HG02870 (cell line): ENCODE results near the gene PUS10.
A peak's percentile ranks its signal among the peaks of the same experiment; 100 is the strongest.
"Not testable (repeated sequence)": the region's sequence is repeated elsewhere in the genome, so short reads cannot be mapped to it uniquely, and the experiment has no call there.

ENCODE experiments used
- ATAC-seq: cut with Tn5 transposase; IDR thresholded peaks from one replicate; pipeline ENCODE4 v1.9.1; 2021; ENCODE audit warnings: mild to moderate bottlenecking, moderate library complexity; ENCODE audit not compliant: unreplicated experiment

Gene PUS10

GRCh38 chr2:61017556-61018317, at the start of gene PUS10, which contains the start of gene PEX13:
TSS of gene PUS10 (minus strand) at chr2:61018255. CDS start at chr2:61011890, 6,365 bp downstream.
TSS of gene PEX13 (plus strand) at chr2:61017720. CDS start at chr2:61017760, 40 bp downstream.
- peak; percentile 77 for ATAC-seq

- peak; percentile 94 for ATAC-seq
Observed at GRCh38 chr2:61065714-61066709, 48.0 kb upstream of the PUS10 start, which contains the start of gene SANBR. TSS of gene SANBR (plus strand) at chr2:61065871. CDS start at chr2:61070351, 4,480 bp downstream.

- ATAC-seq: no peak
Observed at GRCh38 chr2:61059382-61059781, 41.3 kb upstream of the PUS10 start.

- no peak for ATAC-seq
Observed at GRCh38 chr2:61057562-61057961, 39.5 kb upstream of the PUS10 start.

GRCh38 chr2:61055557-61055956, 37.5 kb upstream of the PUS10 start:
- no peak for ATAC-seq

GRCh38 chr2:61045999-61046398, 27.9 kb upstream of the PUS10 start:
- ATAC-seq: no peak

GRCh38 chr2:61045226-61045625, 27.2 kb upstream of the PUS10 start:
- no peak for ATAC-seq

- peak; percentile 65 for ATAC-seq
Observed at GRCh38 chr2:61044636-61045035, 26.6 kb upstream of the PUS10 start.

- ATAC-seq: no peak
Observed at GRCh38 chr2:61042807-61043206, 24.8 kb upstream of the PUS10 start.

- ATAC-seq: not testable (repeated sequence)
Observed at GRCh38 chr2:61036643-61037042, 18.6 kb upstream of the PUS10 start.

GRCh38 chr2:61034592-61034991, 16.5 kb upstream of the PUS10 start:
- not testable (repeated sequence) for ATAC-seq

- no peak for ATAC-seq
Observed at GRCh38 chr2:61029533-61029932, 11.5 kb upstream of the PUS10 start.

GRCh38 chr2:61023670-61024069, 5.6 kb upstream of the PUS10 start:
- ATAC-seq: no peak

- no peak for ATAC-seq
Observed at GRCh38 chr2:61021228-61021660, 3.2 kb upstream of the PUS10 start.

GRCh38 chr2:61018798-61019197, 743 bp upstream of the PUS10 start:
- no peak for ATAC-seq

- ATAC-seq: no peak
Observed at GRCh38 chr2:61018318-61018755, 282 bp upstream of the PUS10 start.

GRCh38 chr2:61017003-61017555, 976 bp downstream of the PUS10 start:
- peak; percentile 44 for ATAC-seq

- peak; percentile 26 for ATAC-seq
Observed at GRCh38 chr2:61016392-61017002, 1.6 kb downstream of the PUS10 start.

GRCh38 chr2:61015976-61016375, 2.1 kb downstream of the PUS10 start:
- ATAC-seq: no peak

GRCh38 chr2:61014763-61015162, 3.3 kb downstream of the PUS10 start:
- ATAC-seq: no peak

- ATAC-seq: no peak
Observed at GRCh38 chr2:61013382-61013781, 4.7 kb downstream of the PUS10 start.
